ENCODE measurements around the gene SEPTIN12. TPM values are rescaled to one million over a fixed set of nuclear protein-coding genes. Genes with fewer than 3 reads are reported as not detected.
A peak's percentile ranks its signal among the peaks of the same experiment; 100 is the strongest.

Gene SEPTIN12
- total RNA-seq, 2 experiments from 2014 or later = not detected

GRCh38 chr16:4769306-4769638 lies 18.9 kb downstream of the SEPTIN12 start:
- Histone ChIP-seq H3K27me3 (ENCODE audit: control insufficient read depth in 1 of 2, insufficient read depth in 2 of 2, low read length in 2 of 2) (no peaks in the 10 kb centered on the region), H3K4me3 (ENCODE audit: low read length) (peak overlapping the region; percentile 80), H3K4me1 (ENCODE audit: insufficient read depth, low read length) (peaks cover 41% of the 10 kb centered on the region), H3K27ac (ENCODE audit: low read depth in 1 of 2, low read length in 2 of 2) (no peak overlapping the region), H3K9me3 (ENCODE audit: control insufficient read depth in 1 of 2, insufficient read depth in 1 of 2, low read length in 2 of 2) (no peaks in the 10 kb centered on the region), H3K36me3 (ENCODE audit: insufficient read depth, low read length) (peaks cover 4% of the 10 kb centered on the region)
- peaks cover 24% of the 10 kb centered on the region for H3K36me3 Mint-ChIP-seq (ENCODE audit: low read depth)
- H3K4me1 Mint-ChIP-seq (ENCODE audit: low read depth) = peaks cover 32% of the 10 kb centered on the region
- ChIA-PET POLR2A (interaction anchor here (1.0 to 3.5 kb wide), 7 partner anchors 33 to 153 kb away, joined by 3 to 61 read pairs (median 8); partner anchors contain the start of genes ANKS3, DNAAF8, NUDT16L1 and ROGDI), CTCF (interaction anchor here (1.9 kb wide), 1 partner anchor 34 kb away, joined by 5 read pairs; the partner anchor contains the start of gene ROGDI)
- TF ChIP-seq, protein P1, sequence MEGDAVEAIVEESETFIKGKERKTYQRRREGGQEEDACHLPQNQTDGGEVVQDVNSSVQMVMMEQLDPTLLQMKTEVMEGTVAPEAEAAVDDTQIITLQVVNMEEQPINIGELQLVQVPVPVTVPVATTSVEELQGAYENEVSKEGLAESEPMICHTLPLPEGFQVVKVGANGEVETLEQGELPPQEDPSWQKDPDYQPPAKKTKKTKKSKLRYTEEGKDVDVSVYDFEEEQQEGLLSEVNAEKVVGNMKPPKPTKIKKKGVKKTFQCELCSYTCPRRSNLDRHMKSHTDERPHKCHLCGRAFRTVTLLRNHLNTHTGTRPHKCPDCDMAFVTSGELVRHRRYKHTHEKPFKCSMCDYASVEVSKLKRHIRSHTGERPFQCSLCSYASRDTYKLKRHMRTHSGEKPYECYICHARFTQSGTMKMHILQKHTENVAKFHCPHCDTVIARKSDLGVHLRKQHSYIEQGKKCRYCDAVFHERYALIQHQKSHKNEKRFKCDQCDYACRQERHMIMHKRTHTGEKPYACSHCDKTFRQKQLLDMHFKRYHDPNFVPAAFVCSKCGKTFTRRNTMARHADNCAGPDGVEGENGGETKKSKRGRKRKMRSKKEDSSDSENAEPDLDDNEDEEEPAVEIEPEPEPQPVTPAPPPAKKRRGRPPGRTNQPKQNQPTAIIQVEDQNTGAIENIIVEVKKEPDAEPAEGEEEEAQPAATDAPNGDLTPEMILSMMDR (IDR thresholded peaks at IDR 0.05) = no peak
- intact Hi-C loops (cut with DNase I, micrococcal nuclease) = loop anchor here in 1 of 2 experiments (2.0 to 5.0 kb wide), 2 partner anchors 76 to 328 kb away; partner anchors contain the start of genes EEF2KMT and NUDT16L1
- peak overlapping the region; percentile 96 for H3K4me3 Mint-ChIP-seq
- peak overlapping the region; percentile 90 for H3K27ac Mint-ChIP-seq
- H3K27me3 Mint-ChIP-seq = no peaks in the 10 kb centered on the region
- H3K9me3 Mint-ChIP-seq = no peaks in the 10 kb centered on the region
- ATAC-seq (ENCODE audit: poor library complexity) = no peak
- DNase-seq = no peak

DNA sequence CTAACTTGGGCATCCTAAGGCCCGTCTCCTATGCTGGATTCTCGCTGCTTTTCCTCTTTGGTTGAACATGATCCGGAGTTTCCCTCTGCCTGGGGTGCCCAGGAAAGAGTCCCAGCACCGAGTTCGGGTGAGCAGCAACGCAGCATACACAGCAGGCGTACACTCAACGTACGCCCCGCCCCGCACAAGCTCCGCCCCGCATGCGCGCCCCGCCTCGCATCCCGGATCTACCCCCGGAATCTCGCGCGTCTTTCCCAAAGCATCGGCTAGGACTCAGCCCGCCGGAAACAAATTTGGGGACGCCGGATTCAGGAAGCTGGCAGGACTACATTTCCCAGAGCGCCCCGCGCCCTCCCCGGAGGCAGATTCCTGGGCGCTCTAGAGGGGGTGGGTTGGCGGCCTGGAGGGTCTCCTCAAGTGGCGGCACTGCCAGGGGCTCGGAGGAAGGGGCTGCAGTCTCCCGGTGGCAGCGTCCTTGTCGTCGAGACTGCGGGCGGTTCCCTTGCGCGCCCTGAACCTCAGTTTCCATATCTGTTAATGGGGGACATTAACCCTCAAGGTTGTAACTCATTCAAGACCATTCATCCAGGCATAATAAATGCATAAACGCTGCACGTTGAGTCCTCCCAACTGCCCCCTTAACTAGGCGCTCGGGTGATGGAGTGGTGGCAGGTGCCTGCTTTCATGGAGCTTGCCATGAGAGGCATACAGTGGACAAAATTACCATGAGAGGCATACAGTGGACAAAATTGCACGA lies 19.4 kb downstream of the SEPTIN12 start:
- Histone ChIP-seq H3K27ac (ENCODE audit: low read depth in 1 of 2, low read length in 2 of 2) (peak overlapping the region in 1 of 2 donors; percentile 52), H3K36me3 (ENCODE audit: insufficient read depth, low read length) (peaks cover 6% of the 10 kb centered on the region), H3K9me3 (ENCODE audit: control insufficient read depth in 1 of 2, insufficient read depth in 1 of 2, low read length in 2 of 2) (no peaks in the 10 kb centered on the region), H3K4me1 (ENCODE audit: insufficient read depth, low read length) (peaks cover 41% of the 10 kb centered on the region), H3K4me3 (ENCODE audit: low read length) (peak overlapping the region; percentile 80), H3K27me3 (ENCODE audit: control insufficient read depth in 1 of 2, insufficient read depth in 2 of 2, low read length in 2 of 2) (no peaks in the 10 kb centered on the region)
- ChIA-PET POLR2A (interaction anchor here (0.8 to 3.5 kb wide), 13 partner anchors 10 to 515 kb away, joined by 3 to 61 read pairs (median 4); partner anchors contain the start of genes ANKS3, CDIP1, DNAAF8 and NUDT16L1), CTCF (interaction anchor here (1.9 kb wide), 1 partner anchor 34 kb away, joined by 5 read pairs; the partner anchor contains the start of gene ROGDI)
- DNase-seq = peak; percentile 62 to 96 (median 80)
- Mint-ChIP-seq H3K9me3 (no peaks in the 10 kb centered on the region), H3K4me3 (peak overlapping the region; percentile 96), H3K4me1 (ENCODE audit: low read depth) (peaks cover 32% of the 10 kb centered on the region), H3K27ac (peak overlapping the region; percentile 90), H3K27me3 (no peaks in the 10 kb centered on the region), H3K36me3 (ENCODE audit: low read depth) (peaks cover 28% of the 10 kb centered on the region)
- intact Hi-C loops (cut with DNase I, micrococcal nuclease) = loop anchor here (1.0 to 5.0 kb wide), 4 partner anchors 34 to 329 kb away; partner anchors contain the start of genes ROGDI (in 2 of the 2), EEF2KMT (in 1 of the 2), GLYR1 (in 1 of the 2) and NUDT16L1 (in 1 of the 2)
- ATAC-seq (ENCODE audit: poor library complexity) = peak; percentile 57
- TF ChIP-seq, protein P1 (IDR thresholded peaks at IDR 0.05) = no peak

GRCh38 chr16:4767872-4768548 lies 20.1 kb downstream of the SEPTIN12 start:
- H3K36me3 ChIP-seq (ENCODE audit: insufficient read depth, low read length) = peaks cover 12% of the 10 kb centered on the region
- peak overlapping the region in 1 of 2 donors; percentile 52 for H3K27ac ChIP-seq (ENCODE audit: low read depth in 1 of 2, low read length in 2 of 2)
- intact Hi-C loops (cut with DNase I, micrococcal nuclease) = loop anchor here (1.0 to 5.0 kb wide), 8 partner anchors 33 to 497 kb away; partner anchors contain the start of genes ANKS3 (in 2 of the 2), DNAAF8 (in 2 of the 2), ROGDI (in 2 of the 2) and EEF2KMT (in 1 of the 2)
- Mint-ChIP-seq H3K4me3 (peak overlapping the region; percentile 96), H3K36me3 (ENCODE audit: low read depth) (peaks cover 33% of the 10 kb centered on the region), H3K27ac (peak overlapping the region; percentile 90), H3K27me3 (no peaks in the 10 kb centered on the region), H3K9me3 (no peaks in the 10 kb centered on the region), H3K4me1 (ENCODE audit: low read depth) (peaks cover 32% of the 10 kb centered on the region)
- peaks cover 41% of the 10 kb centered on the region for H3K4me1 ChIP-seq (ENCODE audit: insufficient read depth, low read length)
- H3K27me3 ChIP-seq (ENCODE audit: control insufficient read depth in 1 of 2, insufficient read depth in 2 of 2, low read length in 2 of 2) = no peaks in the 10 kb centered on the region
- DNase-seq (peak in 2 of 14 experiments; percentile 51 to 54), ATAC-seq (ENCODE audit: poor library complexity) (no peak)
- TF ChIP-seq, protein P1 (IDR thresholded peaks at IDR 0.05) = no peak
- ChIA-PET CTCF (interaction anchor here (1.9 kb wide), 1 partner anchor 35 kb away, joined by 5 read pairs; the partner anchor contains the start of gene ROGDI), POLR2A (interaction anchor here (0.8 to 3.5 kb wide), 13 partner anchors 9 to 514 kb away, joined by 3 to 61 read pairs (median 4); partner anchors contain the start of genes ANKS3, CDIP1, DNAAF8 and NUDT16L1)
- H3K9me3 ChIP-seq (ENCODE audit: control insufficient read depth in 1 of 2, insufficient read depth in 1 of 2, low read length in 2 of 2) = no peaks in the 10 kb centered on the region
- peak overlapping the region; percentile 80 for H3K4me3 ChIP-seq (ENCODE audit: low read length)
